K562 (cell line): Measurements from ENCODE around the gene PRIM1. TPM values are rescaled to one million over a fixed set of nuclear protein-coding genes. Genes with fewer than 3 reads are reported as not detected.

Experiments used
- BMI1 ChIP-seq: fragments of 150-350 bp; IDR thresholded peaks from 2 replicates; pipeline ENCODE4 v1.6.1; 2014; ENCODE audit warnings: low read length
- E2F5 ChIP-seq: sonication (generic); formaldehyde crosslinking; IDR thresholded peaks from 2 replicates; pipeline ENCODE4 v1.8.0; 2022; ENCODE audit warnings: mild to moderate bottlenecking, missing genetic modification reagents
- EP300 ChIP-seq: IDR thresholded peaks from 2 replicates; pipeline ENCODE4 v1.6.1; 2012; ENCODE audit warnings: low read length, improper control_type of control experiment
- HDAC8 ChIP-seq: fragments of 450-650 bp; IDR thresholded peaks from 2 replicates; pipeline ENCODE4 v1.6.1; 2016; ENCODE audit warnings: mild to moderate bottlenecking, missing genetic modification characterization, moderate library complexity, missing compliant biosample characterization
- HNRNPLL ChIP-seq: fragments of 200-400 bp; formaldehyde crosslinking; IDR thresholded peaks from 2 replicates; pipeline ENCODE4 v1.6.1; 2017; ENCODE audit warnings: low read length, low read depth, mild to moderate bottlenecking; ENCODE audit not compliant: poor library complexity, severe bottlenecking
- MTA1 ChIP-seq: fragments of 450-650 bp; IDR thresholded peaks from 2 replicates; pipeline ENCODE4 v1.6.1; 2017; ENCODE audit warnings: borderline replicate concordance
- NFE2 ChIP-seq: IDR thresholded peaks from 2 replicates; pipeline ENCODE4 v1.6.1; 2014; ENCODE audit warnings: antibody characterized with exemption, low read depth
- NR2C2 ChIP-seq, 2 experiments: fragments of 200-800 bp in 1 of 2; sonication (Bioruptor generic) in 1 of 2; sonication (generic) in 1 of 2; formaldehyde crosslinking in 1 of 2; IDR thresholded peaks; 2 replicates each; pipeline versions ENCODE4 v1.6.1 to v1.8.0; 2016 to 2022; ENCODE audit warnings: mild to moderate bottlenecking in 1 of 2, missing compliant biosample characterization in 1 of 2, missing genetic modification characterization in 1 of 2, missing genetic modification reagents in 1 of 2
- PML ChIP-seq: IDR thresholded peaks from 2 replicates; pipeline ENCODE4 v1.6.1; 2012; ENCODE audit warnings: low read length, inconsistent platforms
- TBL1XR1 ChIP-seq, 2 experiments: IDR thresholded peaks; 2 replicates each; pipeline ENCODE4 v1.6.1; 2012; ENCODE audit warnings: improper control_type of control experiment in 2 of 2, low read length in 2 of 2, mild to moderate bottlenecking in 1 of 2
- TBP ChIP-seq: optimal IDR thresholded peaks from 2 replicates; pipeline ENCODE3; 2011; ENCODE audit warnings: low read depth, low read length, improper control_type of control experiment
- polyA plus RNA-seq, 8 experiments: library from polyadenylated mRNA; depleted of rRNA in 4 of 8; stranded (reverse) in 5 of 8; unstranded in 3 of 8; fragments of >200 nt; fragmentation: Nextera tagmentation in 2 of 8; fragmentation: Illumina TruSeq in 1 of 8; extraction: Ambion mirVana in 2 of 8; extraction: Trizol in 1 of 8; gene quantifications; 2 replicates each; pipeline versions ENCODE4 v1.2.1 to v1.2.3, GENCODE V29; 2011 to 2014; ENCODE audit warnings: inconsistent platforms in 1 of 8, missing spikeins in 1 of 8
- total RNA-seq, 7 experiments: library from RNA; depleted of rRNA in 6 of 7; stranded (reverse); fragments of >200 nt in 6 of 7; fragmentation: Illumina TruSeq in 2 of 7; extraction: Trizol in 2 of 7; gene quantifications; 2 replicates each; pipeline versions ENCODE4 v1.2.1 to v1.2.3, GENCODE V29; 2011 to 2021; ENCODE audit warnings: low replicate concordance in 1 of 7
- TF ChIP-seq, protein P1 (sequence below), 2 experiments: fragments of 200-800 bp in 1 of 2; sonication (Bioruptor generic) in 1 of 2; sonication (generic) in 1 of 2; formaldehyde crosslinking in 1 of 2; IDR thresholded peaks in 1 of 2; conservative IDR thresholded peaks in 1 of 2; 2 replicates each; pipeline versions ENCODE4 v1.5.0 to v1.6.1; 2016 to 2020; ENCODE audit warnings: missing compliant biosample characterization in 1 of 2, missing genetic modification characterization in 1 of 2, missing genetic modification reagents in 1 of 2
- TF ChIP-seq, protein P2 (sequence below): fragments of 450-650 bp; conservative IDR thresholded peaks from 2 replicates; pipeline ENCODE4 v1.6.1; 2016; ENCODE audit warnings: missing genetic modification characterization, low read depth, mild to moderate bottlenecking, missing compliant biosample characterization, moderate library complexity
- TF ChIP-seq, protein P3 (sequence below): sonication (generic); formaldehyde crosslinking; IDR thresholded peaks from 2 replicates; pipeline ENCODE4 v1.8.1; 2023; ENCODE audit warnings: mild to moderate bottlenecking, missing genetic modification reagents, moderate library complexity
- TF ChIP-seq, protein P4 (sequence below): fragments of 250-450 bp; sonication (Bioruptor Pico); IDR thresholded peaks from 2 replicates; pipeline ENCODE4 v1.8.0; 2021; ENCODE audit warnings: mild to moderate bottlenecking, moderate library complexity

PRIM1 gene
- total and polyA plus RNA-seq, 9 of the 15 experiments (the other 6 are each of a cell fraction or from before 2014, with no cell fraction given): 67.2 to 179 (median 140) TPM

DNA sequence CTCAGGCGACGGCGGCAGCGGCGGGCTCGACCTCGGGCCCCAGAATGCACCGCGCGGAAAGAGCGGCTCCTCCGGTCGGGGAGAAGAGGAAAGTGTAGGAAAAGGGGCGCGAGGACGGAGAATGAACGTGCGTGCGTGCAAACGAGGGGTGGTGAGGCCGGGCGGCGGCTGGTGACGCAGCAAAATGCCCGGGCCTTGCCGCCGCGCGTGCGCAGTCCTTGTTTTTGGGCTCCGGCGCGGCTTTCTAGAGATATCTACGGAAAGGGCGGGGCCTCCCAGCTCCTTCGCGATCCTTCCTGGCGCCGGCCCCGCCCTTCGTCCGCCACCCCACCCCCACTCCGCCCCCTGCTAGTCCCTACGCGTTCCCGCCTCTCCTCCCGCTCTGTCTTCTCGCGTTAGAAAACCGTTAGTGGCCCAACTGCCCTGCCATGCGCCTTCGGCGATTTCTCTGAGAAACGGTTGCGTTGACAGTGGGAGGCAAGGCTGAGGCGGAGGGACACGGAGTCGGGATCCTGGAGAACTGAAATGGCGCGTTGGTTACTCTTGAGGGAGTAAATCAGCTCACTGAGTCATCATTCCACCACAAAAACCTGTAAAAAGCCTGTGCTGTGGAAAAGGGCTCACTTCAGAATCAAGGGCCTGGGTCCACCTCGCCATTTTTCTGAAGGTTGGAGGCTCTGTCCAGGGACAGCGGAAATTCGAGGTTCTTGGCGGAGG, 63.8 kb downstream of the PRIM1 start, which contains the start of gene PTGES3 (continued):
- peak in 1 of 2 experiments; percentile 46; a peak in 1 of 4 replicates for TF ChIP-seq TBL1XR1 (IDR thresholded peaks at IDR 0.05; ENCODE audit: low read length in 2 of 2)
- TF ChIP-seq, protein P1, sequence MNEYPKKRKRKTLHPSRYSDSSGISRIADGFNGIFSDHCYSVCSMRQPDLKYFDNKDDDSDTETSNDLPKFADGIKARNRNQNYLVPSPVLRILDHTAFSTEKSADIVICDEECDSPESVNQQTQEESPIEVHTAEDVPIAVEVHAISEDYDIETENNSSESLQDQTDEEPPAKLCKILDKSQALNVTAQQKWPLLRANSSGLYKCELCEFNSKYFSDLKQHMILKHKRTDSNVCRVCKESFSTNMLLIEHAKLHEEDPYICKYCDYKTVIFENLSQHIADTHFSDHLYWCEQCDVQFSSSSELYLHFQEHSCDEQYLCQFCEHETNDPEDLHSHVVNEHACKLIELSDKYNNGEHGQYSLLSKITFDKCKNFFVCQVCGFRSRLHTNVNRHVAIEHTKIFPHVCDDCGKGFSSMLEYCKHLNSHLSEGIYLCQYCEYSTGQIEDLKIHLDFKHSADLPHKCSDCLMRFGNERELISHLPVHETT (CRISPR knock-in tag; conservative IDR thresholded peaks at IDR 0.05 in 1 of 2, IDR thresholded peaks at IDR 0.05 in 1 of 2): peak in 1 of 2 experiments; percentile 97; a peak in 2 of 4 replicates
- TF ChIP-seq MTA1: peak; percentile 96
- TF ChIP-seq BMI1: 0 out of 2 replicates have a peak, but pooled peaks have one; percentile 31
- TF ChIP-seq, protein P2, sequence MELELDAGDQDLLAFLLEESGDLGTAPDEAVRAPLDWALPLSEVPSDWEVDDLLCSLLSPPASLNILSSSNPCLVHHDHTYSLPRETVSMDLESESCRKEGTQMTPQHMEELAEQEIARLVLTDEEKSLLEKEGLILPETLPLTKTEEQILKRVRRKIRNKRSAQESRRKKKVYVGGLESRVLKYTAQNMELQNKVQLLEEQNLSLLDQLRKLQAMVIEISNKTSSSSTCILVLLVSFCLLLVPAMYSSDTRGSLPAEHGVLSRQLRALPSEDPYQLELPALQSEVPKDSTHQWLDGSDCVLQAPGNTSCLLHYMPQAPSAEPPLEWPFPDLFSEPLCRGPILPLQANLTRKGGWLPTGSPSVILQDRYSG: 0 out of 2 replicates have a peak, but pooled peaks have one; percentile 55
- TF ChIP-seq NFE2: peak; percentile 98
- peak; percentile 86 for TF ChIP-seq HNRNPLL
- TF ChIP-seq, protein P3, sequence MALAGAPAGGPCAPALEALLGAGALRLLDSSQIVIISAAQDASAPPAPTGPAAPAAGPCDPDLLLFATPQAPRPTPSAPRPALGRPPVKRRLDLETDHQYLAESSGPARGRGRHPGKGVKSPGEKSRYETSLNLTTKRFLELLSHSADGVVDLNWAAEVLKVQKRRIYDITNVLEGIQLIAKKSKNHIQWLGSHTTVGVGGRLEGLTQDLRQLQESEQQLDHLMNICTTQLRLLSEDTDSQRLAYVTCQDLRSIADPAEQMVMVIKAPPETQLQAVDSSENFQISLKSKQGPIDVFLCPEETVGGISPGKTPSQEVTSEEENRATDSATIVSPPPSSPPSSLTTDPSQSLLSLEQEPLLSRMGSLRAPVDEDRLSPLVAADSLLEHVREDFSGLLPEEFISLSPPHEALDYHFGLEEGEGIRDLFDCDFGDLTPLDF: peak; percentile 51
- TF ChIP-seq NR2C2 (CRISPR knock-in tag; IDR thresholded peaks at IDR 0.05): no peak
- peak; percentile 67 for TF ChIP-seq NR2C2 (tag; IDR thresholded peaks at IDR 0.05)
- TF ChIP-seq, protein P4, sequence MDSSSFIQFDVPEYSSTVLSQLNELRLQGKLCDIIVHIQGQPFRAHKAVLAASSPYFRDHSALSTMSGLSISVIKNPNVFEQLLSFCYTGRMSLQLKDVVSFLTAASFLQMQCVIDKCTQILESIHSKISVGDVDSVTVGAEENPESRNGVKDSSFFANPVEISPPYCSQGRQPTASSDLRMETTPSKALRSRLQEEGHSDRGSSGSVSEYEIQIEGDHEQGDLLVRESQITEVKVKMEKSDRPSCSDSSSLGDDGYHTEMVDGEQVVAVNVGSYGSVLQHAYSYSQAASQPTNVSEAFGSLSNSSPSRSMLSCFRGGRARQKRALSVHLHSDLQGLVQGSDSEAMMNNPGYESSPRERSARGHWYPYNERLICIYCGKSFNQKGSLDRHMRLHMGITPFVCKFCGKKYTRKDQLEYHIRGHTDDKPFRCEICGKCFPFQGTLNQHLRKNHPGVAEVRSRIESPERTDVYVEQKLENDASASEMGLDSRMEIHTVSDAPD: no peak
- peak; percentile 87 for TF ChIP-seq PML
- peak; percentile 64; the same call in 1 of the 2 replicates for TF ChIP-seq E2F5 (CRISPR knock-in tag)
- no peak for TF ChIP-seq HDAC8 (tag)
- TF ChIP-seq EP300: peak; percentile 57
- peak; percentile 91 for TF ChIP-seq TBP
